ENCODE measurements around the gene COPE.

DNA sequence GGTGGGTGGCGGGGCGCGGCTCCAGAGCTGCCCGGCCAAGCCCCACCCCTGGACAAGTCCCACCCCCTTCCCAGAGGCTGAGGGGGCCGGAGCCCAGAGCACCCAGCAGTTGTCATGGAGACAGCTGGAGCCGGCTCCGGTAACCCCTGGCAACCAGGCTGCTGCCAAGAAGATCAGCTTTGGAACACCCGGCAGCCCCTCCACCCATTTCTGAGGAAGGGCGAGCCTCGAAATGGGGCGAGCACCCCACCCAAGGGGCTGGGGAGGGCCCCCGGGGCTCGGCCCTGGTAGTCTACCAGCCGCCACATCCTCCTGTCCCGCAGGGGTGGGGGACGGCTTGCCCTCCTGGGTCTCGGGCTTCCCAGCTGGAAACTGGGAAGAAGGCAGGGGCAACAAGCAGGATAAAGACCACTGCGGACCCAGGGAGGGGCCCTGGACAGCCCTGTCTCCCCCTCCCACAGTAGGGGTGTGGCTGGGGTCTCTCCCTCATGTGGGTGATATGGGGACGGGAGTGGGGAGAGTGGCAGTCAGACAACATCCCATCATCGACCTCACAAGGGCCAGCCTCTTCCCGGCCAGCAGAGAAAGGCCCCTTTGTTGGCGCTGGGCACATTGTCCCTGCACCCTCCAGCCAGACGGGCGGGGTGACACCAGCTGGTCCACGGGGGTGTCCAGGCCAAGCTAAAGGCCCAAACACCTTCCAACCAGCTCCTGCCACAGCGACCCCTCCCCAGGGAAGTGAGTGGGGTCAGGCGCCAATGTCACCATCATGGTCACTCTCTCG, 24.7 kb downstream of the COPE start:
- TF ChIP-seq POLR2AphosphoS5 (IDR thresholded peaks at IDR 0.05; ENCODE audit: low read depth, low read length) = no peak
- TF ChIP-seq, protein P1, sequence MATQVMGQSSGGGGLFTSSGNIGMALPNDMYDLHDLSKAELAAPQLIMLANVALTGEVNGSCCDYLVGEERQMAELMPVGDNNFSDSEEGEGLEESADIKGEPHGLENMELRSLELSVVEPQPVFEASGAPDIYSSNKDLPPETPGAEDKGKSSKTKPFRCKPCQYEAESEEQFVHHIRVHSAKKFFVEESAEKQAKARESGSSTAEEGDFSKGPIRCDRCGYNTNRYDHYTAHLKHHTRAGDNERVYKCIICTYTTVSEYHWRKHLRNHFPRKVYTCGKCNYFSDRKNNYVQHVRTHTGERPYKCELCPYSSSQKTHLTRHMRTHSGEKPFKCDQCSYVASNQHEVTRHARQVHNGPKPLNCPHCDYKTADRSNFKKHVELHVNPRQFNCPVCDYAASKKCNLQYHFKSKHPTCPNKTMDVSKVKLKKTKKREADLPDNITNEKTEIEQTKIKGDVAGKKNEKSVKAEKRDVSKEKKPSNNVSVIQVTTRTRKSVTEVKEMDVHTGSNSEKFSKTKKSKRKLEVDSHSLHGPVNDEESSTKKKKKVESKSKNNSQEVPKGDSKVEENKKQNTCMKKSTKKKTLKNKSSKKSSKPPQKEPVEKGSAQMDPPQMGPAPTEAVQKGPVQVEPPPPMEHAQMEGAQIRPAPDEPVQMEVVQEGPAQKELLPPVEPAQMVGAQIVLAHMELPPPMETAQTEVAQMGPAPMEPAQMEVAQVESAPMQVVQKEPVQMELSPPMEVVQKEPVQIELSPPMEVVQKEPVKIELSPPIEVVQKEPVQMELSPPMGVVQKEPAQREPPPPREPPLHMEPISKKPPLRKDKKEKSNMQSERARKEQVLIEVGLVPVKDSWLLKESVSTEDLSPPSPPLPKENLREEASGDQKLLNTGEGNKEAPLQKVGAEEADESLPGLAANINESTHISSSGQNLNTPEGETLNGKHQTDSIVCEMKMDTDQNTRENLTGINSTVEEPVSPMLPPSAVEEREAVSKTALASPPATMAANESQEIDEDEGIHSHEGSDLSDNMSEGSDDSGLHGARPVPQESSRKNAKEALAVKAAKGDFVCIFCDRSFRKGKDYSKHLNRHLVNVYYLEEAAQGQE (IDR thresholded peaks at IDR 0.05; ENCODE audit: insufficient read depth in 1 of 2, low read depth in 2 of 2, low read length in 2 of 2) = no peak
- no peak for TF ChIP-seq SIN3A (IDR thresholded peaks at IDR 0.05; ENCODE audit: borderline replicate concordance, insufficient read depth, low read length)
- no peak for TF ChIP-seq TAF1 (IDR thresholded peaks at IDR 0.05; ENCODE audit: borderline replicate concordance, insufficient read depth, low read length)
- TF ChIP-seq FOXP2 (optimal IDR thresholded peaks at IDR 0.05; ENCODE audit: borderline replicate concordance, extremely low read depth, extremely low read length, insufficient read depth) = no peak
